ENCODE measurements around the gene SFXN5.

DNA sequence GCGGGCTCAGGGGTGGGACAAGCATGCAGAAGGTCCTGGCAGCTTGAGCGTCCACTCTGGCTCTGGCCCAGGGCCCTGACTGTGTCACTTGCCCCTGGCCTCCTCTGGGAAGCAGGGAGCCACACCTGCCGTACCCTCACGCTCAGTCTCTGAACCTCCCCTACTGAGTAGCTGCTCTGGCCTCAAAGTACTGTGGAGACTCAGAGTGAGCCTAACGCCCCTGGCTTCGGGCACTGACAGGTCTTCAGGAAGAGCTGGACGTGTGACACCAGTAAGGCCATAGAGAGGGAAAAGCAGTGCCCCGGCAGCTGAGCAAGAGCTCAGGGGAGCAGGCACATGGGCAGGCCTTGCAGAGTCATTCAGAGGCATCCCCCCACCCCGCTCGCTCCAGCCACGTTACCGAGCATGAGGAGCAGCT lies 73.3 kb downstream of the SFXN5 start:
- TF ChIP-seq TARDBP (IDR thresholded peaks at IDR 0.05) = no peak
- no peak for TF ChIP-seq FOXK2 (IDR thresholded peaks at IDR 0.05)
- TF ChIP-seq FOXA1 (IDR thresholded peaks at IDR 0.05) = no peak
